HG03521 (cell line): ENCODE data around the gene ZMYND8.
"Not testable (repeated sequence)": the region's sequence is repeated elsewhere in the genome, so short reads cannot be mapped to it uniquely, and the experiment has no call there.

Experiments
- ATAC-seq: cut with Tn5 transposase; IDR thresholded peaks from one replicate; pipeline ENCODE4 v1.9.1; 2021; ENCODE audit warnings: mild to moderate bottlenecking, moderate library complexity; ENCODE audit not compliant: unreplicated experiment

The ZMYND8 gene

GRCh38 chr20:47373206-47373733, 16.8 kb upstream of the ZMYND8 start:
- no peak for ATAC-seq

- no peak for ATAC-seq
These were observed 14.6 kb upstream of the ZMYND8 start for GRCh38 chr20:47370850-47371782.

GRCh38 chr20:47370214-47370613, 13.7 kb upstream of the ZMYND8 start:
- no peak for ATAC-seq

GRCh38 chr20:47368301-47368700, 11.8 kb upstream of the ZMYND8 start:
- ATAC-seq = no peak

- ATAC-seq = not testable (repeated sequence)
These were observed 9.8 kb upstream of the ZMYND8 start for GRCh38 chr20:47366301-47366700.

GRCh38 chr20:47365023-47365764, 8.7 kb upstream of the ZMYND8 start:
- ATAC-seq = no peak

- ATAC-seq = no peak
These were observed 6.1 kb upstream of the ZMYND8 start for GRCh38 chr20:47362361-47363219.

GRCh38 chr20:47361057-47361915, 4.8 kb upstream of the ZMYND8 start:
- ATAC-seq = no peak

GRCh38 chr20:47360297-47361056, 4.0 kb upstream of the ZMYND8 start:
- no peak for ATAC-seq

- no peak for ATAC-seq
These were observed 3.2 kb upstream of the ZMYND8 start for GRCh38 chr20:47359530-47360296.

- no peak for ATAC-seq
These were observed 2.4 kb upstream of the ZMYND8 start for GRCh38 chr20:47358672-47359529.

GRCh38 chr20:47358039-47358671, 1.7 kb upstream of the ZMYND8 start:
- no peak for ATAC-seq

GRCh38 chr20:47357296-47358038, 968 bp upstream of the ZMYND8 start:
- peak; percentile 40 for ATAC-seq

- no peak for ATAC-seq
These were observed 326 bp downstream of the ZMYND8 start for GRCh38 chr20:47356220-47356525.

- no peak for ATAC-seq
These were observed 845 bp downstream of the ZMYND8 start for GRCh38 chr20:47355489-47356219.
